Aorta (tissue), 5 donors: Measurements from ENCODE around the gene TUBA4A. TPM values are rescaled to one million over a fixed set of nuclear protein-coding genes. Genes with fewer than 3 reads are reported as not detected.

Source experiments
- ATAC-seq: fragments of 200-7000 bp; cut with Tn5 transposase; one replicate; pipeline ENCODE4 v1.9.1; 2022; ENCODE audit warnings: moderate library complexity; ENCODE audit not compliant: low FRiP score
- DNase-seq, 2 donors: peaks; one replicate each; pipeline ENCODE4 v3.0.0-alpha.2; 2020
- H3K27ac ChIP-seq, 2 donors: one replicate each; pipeline ENCODE4 v1.5.1; 2013; ENCODE audit warnings: low read length in 2 of 2, mild to moderate bottlenecking in 2 of 2, moderate library complexity in 2 of 2, control low read depth in 1 of 2, inconsistent platforms in 1 of 2, low read depth in 1 of 2
- H3K27me3 ChIP-seq, 2 donors: one replicate each; pipeline ENCODE4 v1.6.1; 2013; ENCODE audit warnings: control low read depth in 1 of 2, low read length in 1 of 2, mild to moderate bottlenecking in 1 of 2, moderate library complexity in 1 of 2; ENCODE audit not compliant: insufficient read depth in 2 of 2, control insufficient read depth in 1 of 2
- H3K36me3 ChIP-seq, 2 donors: one replicate each; pipeline ENCODE4 v1.6.1; 2013; ENCODE audit warnings: control low read depth in 1 of 2, low read length in 1 of 2, mild to moderate bottlenecking in 1 of 2; ENCODE audit not compliant: insufficient read depth in 2 of 2, control insufficient read depth in 1 of 2
- H3K4me1 ChIP-seq, 2 donors: one replicate each; pipeline ENCODE4 v1.6.1; 2013; ENCODE audit warnings: low read length in 2 of 2, control low read depth in 1 of 2, mild to moderate bottlenecking in 1 of 2, moderate library complexity in 1 of 2; ENCODE audit not compliant: insufficient read depth in 2 of 2, control insufficient read depth in 1 of 2
- H3K4me3 ChIP-seq, 2 donors: one replicate each; pipeline ENCODE4 v1.5.1; 2013; ENCODE audit warnings: low read length in 2 of 2, control low read depth in 1 of 2, mild to moderate bottlenecking in 1 of 2
- H3K9me3 ChIP-seq: one replicate; pipeline ENCODE4 v1.6.1; 2013; ENCODE audit warnings: mild to moderate bottlenecking, low read length; ENCODE audit not compliant: control insufficient read depth
- WGBS, 2 donors: extraction: QIAGEN DNeasy Blood & Tissue Kit; methylation state at CpG; one replicate each; pipeline ENCODE4 v1.1.7; 2013; 5-methylcytosine and 5-hydroxymethylcytosine counted together
- intact Hi-C, 2 donors: fragments of 100-400 bp; cut with DNase I; formaldehyde crosslinking; loops; one replicate each; pipeline versions ENCODE4 v1.14.2 to v1.15.0; 2022
- long read RNA-seq, 2 donors: library from polyadenylated mRNA; unstranded; transcript quantifications; one replicate each; pipeline ENCODE4 v2.0.0, GENCODE V29; 2020 to 2021
- polyA plus RNA-seq, 2 donors: library from polyadenylated mRNA; stranded (reverse); fragments of 200-250 nt; gene quantifications; one replicate each; pipeline ENCODE4 v1.2.3, GENCODE V29; 2013
- total RNA-seq, 2 donors: library from RNA; stranded (reverse); fragmentation: NEBNext Ultra II Directional; extraction: Animal tissue kit (Norgen Biotek cat#: 25700); gene quantifications; one replicate each; pipeline ENCODE4 v1.2.1, GENCODE V29; 2021
- donor health status: healthy with polysubstance abuse.
- donor health status: Bipolar disorder and iron deficiency.
- donor health status: DM: no; HTN: no; CAD: no.
- donor health status: DM: no; HTN: no; CAD: no.
- donor health status: DM: yes; HTN: yes; CAD: no.

The TUBA4A gene
- total RNA-seq = 10 to 100 TPM; 44.3 to 59.2 TPM
- polyA plus RNA-seq = 10 to 100 TPM; 20.3 to 48.3 TPM
- long read RNA-seq, donor 1, transcript TUBA4A-201 (4 exons, 2,162 nt) = major isoform, 64 of 111 reads
- long read RNA-seq, donor 1, transcript TUBA4A-202 (4 exons, 2,499 nt) = minor isoform, 5 of 111 reads
- long read RNA-seq, donor 1, partial matches to known transcripts = 20 of 111 reads
- long read RNA-seq, donor 1, other reads (novel, unspliced or antisense) = 12 of 111 reads
- long read RNA-seq, donor 2, partial matches to known transcripts = 1 of 6 reads
- long read RNA-seq, donor 2, other reads (novel, unspliced or antisense) = 1 of 6 reads

- no peaks in the 10 kb centered on the region for H3K4me1 ChIP-seq
- H3K9me3 ChIP-seq = no peaks in the 10 kb centered on the region
- no peaks in the 10 kb centered on the region for H3K36me3 ChIP-seq
- ATAC-seq (peak; percentile 93), DNase-seq (peak; percentile 90 to 95)
- peak within 1 kb of the TSS; percentile 8 to 76 for H3K27ac ChIP-seq
- 0% methylated on average over 60 to 76 of the region's 76 CpGs for WGBS, 2 donors
- intact Hi-C loops = loop anchor here in 1 of 2 donors (2.0 kb wide), 3 partner anchors 25 to 41 kb away; partner anchors contain the start of genes ABCB6 and DNAJB2
- H3K4me3 ChIP-seq = peak within 1 kb of the TSS; percentile 75 to 76
- no peaks in the 10 kb centered on the region for H3K27me3 ChIP-seq
Observed at GRCh38 chr2:219253753-219254589, at the start of gene TUBA4A. Gene TUBA4A (minus strand): TSS chr2:219253918. CDS start chr2:219253858, 60 bp downstream.

DNA sequence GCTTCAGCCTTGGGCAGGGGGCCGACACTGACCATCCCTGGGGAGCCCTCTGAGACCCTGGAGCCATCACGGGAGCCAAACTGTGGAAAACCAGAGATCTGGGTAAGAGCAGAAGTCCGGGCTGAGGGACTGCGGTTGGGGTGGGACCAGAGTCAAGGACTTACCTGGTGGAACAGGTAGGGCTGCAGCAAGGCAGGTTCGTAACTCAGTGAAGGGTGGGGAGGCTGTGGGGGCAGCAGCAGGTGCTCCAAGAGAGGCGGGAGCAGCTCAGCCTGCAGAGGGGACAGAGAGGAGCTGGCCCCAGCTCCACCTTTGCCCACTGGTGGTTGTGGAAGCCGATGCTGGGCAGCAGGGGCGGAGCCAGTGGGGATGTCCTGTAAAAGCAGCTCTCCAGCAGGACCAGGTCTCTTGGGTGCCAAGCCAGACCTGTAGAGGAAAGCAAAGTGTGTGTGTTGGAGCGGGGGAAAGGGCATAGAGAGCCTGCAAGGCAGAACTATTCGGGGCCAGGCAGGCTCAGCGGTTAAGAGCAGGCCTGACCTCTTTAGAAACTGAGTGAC is 48.8 kb upstream of the TUBA4A start:
- Histone ChIP-seq H3K4me3 (no peak overlapping the region), H3K9me3 (no peaks in the 10 kb centered on the region), H3K4me1 (no peaks in the 10 kb centered on the region), H3K27ac (no peak overlapping the region), H3K27me3 (no peaks in the 10 kb centered on the region), H3K36me3 (no peaks in the 10 kb centered on the region)
- DNase-seq (no peak), ATAC-seq (no peak)
- intact Hi-C loops = loop anchor here in 1 of 2 donors (10.0 kb wide), 1 partner anchor 248 kb away; no protein-coding TSS in a partner anchor
- WGBS, 2 donors = 73 to 80% methylated on average over 11 of the region's 11 CpGs

- intact Hi-C loops = loop anchor here in 1 of 2 donors (10.0 kb wide), 1 partner anchor 245 kb away; no protein-coding TSS in a partner anchor
- Histone ChIP-seq H3K27me3 (no peaks in the 10 kb centered on the region), H3K4me3 (no peak overlapping the region), H3K27ac (no peak overlapping the region), H3K36me3 (no peaks in the 10 kb centered on the region), H3K4me1 (no peaks in the 10 kb centered on the region), H3K9me3 (no peaks in the 10 kb centered on the region)
- ATAC-seq (no peak), DNase-seq (no peak)
- 71 to 72% methylated on average over 5 of the region's 5 CpGs for WGBS, 2 donors
Observed at GRCh38 chr2:219300022-219300421, 46.3 kb upstream of the TUBA4A start.

- 84 to 86% methylated on average over 6 of the region's 6 CpGs for WGBS, 2 donors
- H3K4me3 ChIP-seq = no peak overlapping the region
- H3K4me1 ChIP-seq = no peaks in the 10 kb centered on the region
- DNase-seq (peak in 1 of 2 donors; percentile 72), ATAC-seq (no peak)
- no peaks in the 10 kb centered on the region for H3K9me3 ChIP-seq
- no peaks in the 10 kb centered on the region for H3K27me3 ChIP-seq
- intact Hi-C loops = loop anchor here (2.0 to 5.0 kb wide), 2 partner anchors 69 to 127 kb away; partner anchors contain the start of gene SLC23A3 (in 1 of the 2)
- H3K36me3 ChIP-seq = no peaks in the 10 kb centered on the region
- H3K27ac ChIP-seq = no peak overlapping the region
Observed at GRCh38 chr2:219299372-219299760, 45.6 kb upstream of the TUBA4A start.

DNA sequence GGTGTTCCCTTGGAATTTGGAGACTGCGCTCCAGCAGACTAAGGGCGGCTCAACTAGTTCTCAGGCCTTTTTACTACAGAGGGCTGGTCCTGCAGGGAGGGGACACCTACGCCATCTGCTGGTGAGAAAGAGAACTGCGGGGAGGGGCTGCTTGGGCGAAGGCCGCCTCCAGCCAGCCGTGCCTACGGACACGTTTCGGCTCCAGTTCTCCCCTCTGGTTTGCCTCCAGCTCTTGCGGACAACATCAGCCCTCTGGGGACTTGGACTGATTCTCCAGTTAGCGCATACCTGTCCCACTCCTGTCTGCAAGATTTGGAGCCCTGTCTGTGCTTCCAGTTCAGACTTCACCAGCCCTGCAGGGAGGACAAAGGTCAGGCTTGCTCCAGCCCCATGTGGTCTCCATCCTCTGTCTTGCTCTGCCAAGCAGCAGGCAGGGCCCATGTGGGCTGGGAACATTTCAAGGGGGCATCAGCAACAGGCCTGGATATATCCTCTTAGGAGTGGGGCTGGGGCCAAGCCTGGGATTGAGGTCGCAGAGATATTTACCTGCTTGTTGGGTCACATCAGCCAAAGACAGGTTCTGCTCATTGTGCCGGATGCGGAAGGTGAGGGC is 45.1 kb upstream of the TUBA4A start:
- no peaks in the 10 kb centered on the region for H3K9me3 ChIP-seq
- no peak overlapping the region for H3K27ac ChIP-seq
- H3K36me3 ChIP-seq = no peaks in the 10 kb centered on the region
- no peaks in the 10 kb centered on the region for H3K4me1 ChIP-seq
- H3K4me3 ChIP-seq = no peak overlapping the region
- 20 to 21% methylated on average over 15 of the region's 15 CpGs for WGBS, 2 donors
- intact Hi-C loops = loop anchor here (2.0 to 5.0 kb wide), 2 partner anchors 68 to 127 kb away; partner anchors contain the start of gene SLC23A3 (in 1 of the 2)
- peak; percentile 86 for ATAC-seq
- H3K27me3 ChIP-seq = no peaks in the 10 kb centered on the region
- DNase-seq = peak; percentile 90 to 96

GRCh38 chr2:219297766-219298456 is 44.2 kb upstream of the TUBA4A start:
- intact Hi-C loops = loop anchor here (2.0 to 5.0 kb wide), 2 partner anchors 67 to 126 kb away; partner anchors contain the start of gene SLC23A3 (in 1 of the 2)
- Histone ChIP-seq H3K27ac (no peak overlapping the region), H3K27me3 (no peaks in the 10 kb centered on the region), H3K9me3 (no peaks in the 10 kb centered on the region), H3K4me3 (no peak overlapping the region), H3K4me1 (no peaks in the 10 kb centered on the region), H3K36me3 (no peaks in the 10 kb centered on the region)
- no peak for DNase-seq
- no peak for ATAC-seq
- 84 to 85% methylated on average over 14 of the region's 14 CpGs for WGBS, 2 donors

DNA sequence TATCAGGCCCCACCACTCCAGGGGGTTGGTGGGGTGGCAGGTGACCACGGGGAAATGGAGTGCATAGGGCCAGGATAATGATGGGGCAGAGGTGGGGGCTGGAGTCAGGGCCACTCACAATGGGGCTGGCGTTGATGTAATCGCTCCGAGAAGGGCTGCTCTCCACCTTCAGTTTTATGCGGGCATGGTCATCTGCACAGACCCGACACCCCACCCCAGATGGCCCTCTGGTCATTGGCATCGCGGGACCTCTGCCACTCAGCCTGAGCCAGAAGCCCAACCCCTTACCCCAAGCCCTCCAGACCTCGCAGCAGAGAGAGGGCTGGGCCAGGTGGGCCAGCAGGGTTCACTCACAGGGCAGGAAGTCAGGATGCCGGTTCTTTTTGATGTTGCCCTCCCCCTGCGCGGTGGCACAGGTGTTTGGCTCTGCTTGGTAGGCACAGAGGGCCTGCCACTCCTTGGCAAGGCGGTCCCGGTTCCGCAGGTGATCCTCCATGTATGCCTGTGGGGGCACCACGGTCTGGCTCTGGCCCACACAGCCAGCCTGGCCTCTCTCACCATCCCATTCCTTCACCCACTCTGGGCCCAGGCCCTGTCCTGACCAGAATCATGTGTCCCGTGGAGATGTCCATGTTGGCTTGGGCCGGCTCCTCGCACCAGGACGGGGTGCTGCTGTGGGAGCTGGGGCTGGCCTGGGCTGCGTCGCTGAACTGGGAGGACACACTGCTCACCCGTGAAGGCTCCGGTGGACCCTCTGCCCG is 43.1 kb upstream of the TUBA4A start:
- WGBS, 2 donors = 89 to 92% methylated on average over 25 of the region's 25 CpGs
- no peak for ATAC-seq
- DNase-seq = peak in 1 of 2 donors; percentile 77
- intact Hi-C loops = loop anchor here in 1 of 2 donors (5.0 kb wide), 1 partner anchor 125 kb away; the partner anchor contains the start of gene SLC23A3
- no peaks in the 10 kb centered on the region for H3K9me3 ChIP-seq
- H3K27me3 ChIP-seq = no peaks in the 10 kb centered on the region
- no peaks in the 10 kb centered on the region for H3K4me1 ChIP-seq
- H3K36me3 ChIP-seq = no peaks in the 10 kb centered on the region
- H3K27ac ChIP-seq = no peak overlapping the region
- H3K4me3 ChIP-seq = no peak overlapping the region
